RWPE2 (cell line): Measurements from ENCODE around the gene ZNF771.

ENCODE experiments used
- ATAC-seq: fragments of 200-7000 bp; cut with Tn5 transposase; 3 replicates; pipeline ENCODE4 v1.9.1; 2021; ENCODE audit warnings: low read depth
- DNase-seq: peaks from one replicate; pipeline ENCODE4 v3.0.0-alpha.2; 2020; ENCODE audit warnings: low spot score
- H3K27ac ChIP-seq: fragments of 450-650 bp; 2 replicates; pipeline ENCODE4 v1.5.1; 2017; ENCODE audit warnings: mild to moderate bottlenecking; ENCODE audit not compliant: poor library complexity, severe bottlenecking
- H3K27me3 ChIP-seq: fragments of 250-450 bp; sonication (Bioruptor Pico); 2 replicates; pipeline ENCODE4 v1.5.1; 2021; ENCODE audit warnings: mild to moderate bottlenecking, moderate library complexity; ENCODE audit not compliant: insufficient read depth, poor library complexity, severe bottlenecking
- H3K36me3 ChIP-seq: fragments of 250-450 bp; sonication (Bioruptor Pico); 2 replicates; pipeline ENCODE4 v1.5.1; 2020; ENCODE audit warnings: low read depth, mild to moderate bottlenecking, moderate library complexity
- H3K4me1 ChIP-seq: fragments of 250-450 bp; sonication (Bioruptor Pico); 2 replicates; pipeline ENCODE4 v1.5.1; 2021; ENCODE audit warnings: mild to moderate bottlenecking, moderate library complexity; ENCODE audit not compliant: insufficient read depth, poor library complexity, severe bottlenecking
- H3K4me3 ChIP-seq: fragments of 250-450 bp; sonication (Bioruptor Pico); 2 replicates; pipeline ENCODE4 v1.5.1; 2021; ENCODE audit warnings: mild to moderate bottlenecking, moderate library complexity; ENCODE audit not compliant: severe bottlenecking
- H3K9me3 ChIP-seq: fragments of 250-450 bp; sonication (Bioruptor Pico); 2 replicates; pipeline ENCODE4 v1.5.1; 2021; ENCODE audit warnings: mild to moderate bottlenecking, moderate library complexity; ENCODE audit not compliant: severe bottlenecking
- CTCF ChIP-seq: fragments of 450-650 bp; IDR thresholded peaks from one replicate; pipeline ENCODE4 v1.5.1; 2017; ENCODE audit warnings: mild to moderate bottlenecking, moderate library complexity; ENCODE audit not compliant: poor library complexity, severe bottlenecking

ZNF771 gene

GRCh38 chr16:30398661-30399434 is 8.6 kb upstream of the ZNF771 start:
- Histone ChIP-seq H3K9me3 (no peaks in the 10 kb centered on the region), H3K27me3 (no peaks in the 10 kb centered on the region), H3K4me3 (no peak overlapping the region), H3K4me1 (no peaks in the 10 kb centered on the region), H3K27ac (peak overlapping the region; percentile 84), H3K36me3 (peaks cover 7% of the 10 kb centered on the region)
- DNase-seq (no peak), ATAC-seq (no peak)
- no peak for TF ChIP-seq CTCF

- Histone ChIP-seq H3K4me1 (no peaks in the 10 kb centered on the region), H3K27me3 (no peaks in the 10 kb centered on the region), H3K9me3 (no peaks in the 10 kb centered on the region), H3K36me3 (peaks cover 7% of the 10 kb centered on the region), H3K4me3 (peak overlapping the region; percentile 47), H3K27ac (peak overlapping the region; percentile 84)
- TF ChIP-seq CTCF = no peak
- no peak for DNase-seq
- ATAC-seq = no peak
Observed at GRCh38 chr16:30399435-30400186, 7.8 kb upstream of the ZNF771 start.

GRCh38 chr16:30401768-30402425 is 5.5 kb upstream of the ZNF771 start:
- Histone ChIP-seq H3K36me3 (peaks cover 7% of the 10 kb centered on the region), H3K27ac (no peak overlapping the region), H3K4me3 (no peak overlapping the region), H3K27me3 (no peaks in the 10 kb centered on the region), H3K4me1 (no peaks in the 10 kb centered on the region), H3K9me3 (no peaks in the 10 kb centered on the region)
- no peak for TF ChIP-seq CTCF
- DNase-seq = no peak
- ATAC-seq = no peak

- Histone ChIP-seq H3K9me3 (no peaks in the 10 kb centered on the region), H3K27ac (peak overlapping the region; percentile 41), H3K4me3 (peak overlapping the region; percentile 62), H3K27me3 (no peaks in the 10 kb centered on the region), H3K4me1 (no peaks in the 10 kb centered on the region), H3K36me3 (peaks cover 19% of the 10 kb centered on the region)
- TF ChIP-seq CTCF = no peak
- ATAC-seq (no peak), DNase-seq (no peak)
Observed at GRCh38 chr16:30406795-30407101, 658 bp upstream of the ZNF771 start.
